CD4-positive, alpha-beta T cell treated with Interleukin-12 subunit alpha and Interleukin-12 subunit beta, for 1 hour (primary cell): ENCODE data around the gene TBRG4.

Source experiments
- DNase-seq: peaks from one replicate; pipeline ENCODE4 v3.0.0-alpha.2; 2020

TBRG4 gene

GRCh38 chr7:45073031-45073785, 38.3 kb downstream of the TBRG4 start:
- no peak for DNase-seq

DNA sequence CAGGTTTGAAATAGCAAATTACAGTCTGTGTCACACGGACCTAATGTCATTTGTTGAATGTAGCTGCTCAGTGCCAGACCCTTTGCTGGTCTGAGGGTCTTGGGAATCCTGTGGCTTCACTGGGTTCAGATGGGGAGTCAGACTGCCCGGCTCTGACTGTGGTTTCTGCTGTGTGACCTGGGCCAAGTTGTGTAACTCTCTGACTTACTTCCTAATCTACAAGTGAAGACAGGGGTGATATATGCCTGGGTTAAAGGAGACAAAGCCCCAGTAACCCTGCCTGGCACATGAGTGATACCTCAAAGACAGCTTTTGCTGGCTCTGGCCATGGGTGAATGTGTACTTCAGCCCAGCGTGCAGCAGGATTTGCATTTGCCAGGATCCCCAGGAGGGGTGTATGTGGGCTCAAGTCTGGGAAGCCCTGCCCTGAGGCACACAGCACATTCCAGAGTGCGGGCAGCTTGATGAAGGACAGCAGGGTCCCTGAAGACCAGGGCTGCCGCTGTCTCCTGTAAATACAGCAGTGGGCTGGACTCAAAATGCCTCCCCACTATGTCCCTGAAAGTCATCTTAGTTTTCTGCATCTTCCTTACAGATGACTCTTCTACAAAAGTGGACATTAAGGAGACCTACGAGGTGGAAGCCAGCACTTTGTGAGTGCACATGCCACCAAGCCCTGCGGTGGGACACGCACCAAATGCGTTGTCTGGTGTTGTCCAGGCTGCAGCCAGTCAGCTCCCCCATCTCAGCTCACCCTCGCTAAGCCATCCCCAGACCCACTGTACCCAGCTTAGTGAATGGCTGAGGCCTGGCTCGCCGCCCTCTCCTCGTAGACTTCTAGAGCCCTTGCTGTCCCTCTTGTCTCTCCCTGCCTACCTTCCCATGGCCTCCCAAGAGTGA, 39.1 kb downstream of the TBRG4 start:
- no peak for DNase-seq

DNA sequence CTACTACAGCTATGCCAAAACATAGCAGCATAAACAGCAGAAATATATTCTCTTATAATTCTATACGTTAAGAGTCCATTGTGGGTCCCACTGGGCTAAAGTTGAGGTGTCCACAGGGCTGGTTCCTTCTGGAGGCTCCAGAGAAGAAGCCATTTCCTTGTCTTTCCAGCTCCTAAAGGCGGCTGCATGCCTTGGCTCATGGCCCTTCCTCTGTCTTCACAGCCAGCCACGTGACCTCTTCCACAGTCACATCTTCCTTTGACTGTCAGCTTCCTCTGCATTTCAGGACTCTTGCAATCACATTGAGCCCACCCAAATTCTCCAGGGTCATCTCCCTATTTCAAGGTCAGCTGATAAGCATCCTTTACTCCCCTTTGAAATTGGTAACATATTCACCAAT, 40.0 kb downstream of the TBRG4 start:
- DNase-seq, result no peak

DNA sequence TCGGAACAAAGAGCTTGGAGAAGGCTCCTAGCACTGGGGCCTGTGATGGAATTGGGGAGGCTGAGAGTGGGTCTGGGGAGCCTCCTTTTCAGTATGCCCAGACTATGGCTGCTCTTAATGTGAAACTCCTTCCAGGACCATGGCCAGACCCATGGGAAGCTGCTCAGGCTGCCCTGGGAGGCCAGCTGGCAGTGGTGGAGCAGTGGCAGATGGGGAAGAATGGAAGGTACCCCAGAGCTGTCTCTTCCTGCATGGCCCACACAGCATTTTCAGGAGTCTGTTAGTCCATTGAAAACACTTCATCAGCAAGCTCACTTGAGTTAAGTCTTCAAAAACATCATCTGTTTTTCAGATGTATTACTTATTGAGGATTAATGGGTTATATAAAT, 41.2 kb downstream of the TBRG4 start:
- no peak for DNase-seq

DNA sequence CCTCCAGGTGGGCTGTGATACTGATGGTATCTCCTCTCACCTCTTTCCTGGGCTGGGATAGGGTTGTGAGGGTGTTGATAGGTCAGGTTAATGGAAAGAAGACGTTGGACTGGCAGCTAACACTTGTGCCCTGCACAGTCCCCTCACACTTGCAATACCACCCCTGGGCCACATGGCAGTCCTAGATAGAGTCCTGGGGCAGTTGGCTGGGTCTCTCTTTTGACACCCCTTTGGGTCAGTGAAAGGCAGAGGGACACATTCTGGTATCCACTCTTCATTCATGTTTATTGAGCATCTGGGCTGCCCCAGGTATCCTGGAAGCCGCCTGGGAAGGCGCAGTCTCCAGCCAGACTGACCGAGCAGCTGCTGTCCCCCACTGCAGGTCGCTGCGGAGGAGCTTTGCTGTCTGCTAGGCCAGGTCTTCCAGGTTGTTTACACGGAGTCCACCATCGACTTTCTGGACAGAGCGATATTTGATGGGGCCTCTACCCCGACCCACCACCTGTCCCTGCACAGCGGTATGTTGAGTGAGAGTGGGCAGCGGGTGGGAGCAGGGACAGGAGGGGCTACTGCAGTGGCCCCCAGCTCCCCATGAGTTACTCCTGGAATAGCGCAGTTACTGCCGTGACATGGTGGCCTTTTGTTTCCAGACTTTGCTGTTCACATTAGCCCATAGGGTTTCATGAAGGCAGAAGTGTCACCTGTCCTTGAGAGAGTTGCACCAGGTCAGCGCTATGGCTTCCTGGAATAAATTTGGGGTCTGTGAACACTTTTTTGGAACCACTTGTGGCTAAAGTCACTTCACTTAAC, 41.8 kb downstream of the TBRG4 start:
- DNase-seq, result no peak

DNA sequence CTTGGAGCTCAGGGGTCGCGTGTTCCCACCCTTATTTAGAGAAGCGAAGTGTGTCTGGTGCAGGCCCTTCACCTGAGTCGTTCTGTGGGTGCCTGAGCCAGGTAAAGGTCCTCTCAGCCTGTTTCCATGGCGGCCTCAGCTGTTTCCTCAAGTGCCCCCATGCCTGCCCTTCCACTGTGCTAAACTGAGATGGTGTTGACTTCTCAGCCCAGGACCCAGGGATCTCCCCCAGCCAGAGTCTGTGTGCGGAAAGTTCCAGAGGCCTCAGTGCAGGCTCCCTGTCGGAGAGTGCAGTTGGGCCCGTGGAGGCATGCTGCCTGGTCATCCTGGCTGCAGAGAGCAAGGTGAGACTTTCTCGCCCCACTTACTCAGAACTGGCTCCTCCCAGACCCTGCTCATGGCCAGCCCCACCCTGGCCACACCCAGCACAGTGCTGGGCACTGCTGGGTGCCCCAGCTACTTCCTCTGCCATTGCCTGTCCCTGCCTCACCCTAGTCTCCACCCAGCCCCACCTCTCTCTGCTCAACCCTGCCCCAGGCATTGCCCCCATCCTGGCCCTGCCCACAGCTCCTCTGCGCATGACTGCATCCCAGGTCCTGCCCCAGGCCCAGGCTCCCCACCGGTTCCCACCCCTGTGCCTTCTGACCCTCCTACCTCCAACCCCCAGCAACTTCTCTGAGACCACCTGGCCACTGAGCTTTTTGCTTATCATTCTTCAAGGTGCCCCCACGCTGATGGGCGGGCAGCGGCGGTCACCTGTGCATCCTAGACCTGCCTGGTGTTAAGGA, 43.1 kb downstream of the TBRG4 start:
- no peak for DNase-seq

DNA sequence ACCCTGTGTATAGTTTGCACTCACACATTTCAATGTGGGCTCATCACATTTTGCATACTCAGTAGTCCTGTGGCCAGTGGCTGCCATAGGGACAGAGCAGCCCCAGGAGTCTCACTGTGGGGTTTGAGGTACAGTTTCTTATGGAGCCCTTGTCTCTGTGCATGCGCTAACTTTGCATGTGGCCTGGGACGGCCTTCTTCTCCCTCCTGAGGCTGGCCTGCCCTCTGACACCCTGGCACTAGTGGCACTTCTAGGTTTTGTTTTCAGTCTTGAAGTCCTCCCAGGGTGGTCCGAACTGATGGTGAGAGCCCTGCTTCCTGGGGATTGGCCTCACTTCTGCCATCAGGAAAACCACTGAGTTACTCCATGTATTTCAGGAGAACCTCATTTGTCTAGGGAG, 43.9 kb downstream of the TBRG4 start:
- no peak for DNase-seq

- DNase-seq, result no peak
These were observed 45.1 kb downstream of the TBRG4 start for GRCh38 chr7:45066409-45066808.

DNA sequence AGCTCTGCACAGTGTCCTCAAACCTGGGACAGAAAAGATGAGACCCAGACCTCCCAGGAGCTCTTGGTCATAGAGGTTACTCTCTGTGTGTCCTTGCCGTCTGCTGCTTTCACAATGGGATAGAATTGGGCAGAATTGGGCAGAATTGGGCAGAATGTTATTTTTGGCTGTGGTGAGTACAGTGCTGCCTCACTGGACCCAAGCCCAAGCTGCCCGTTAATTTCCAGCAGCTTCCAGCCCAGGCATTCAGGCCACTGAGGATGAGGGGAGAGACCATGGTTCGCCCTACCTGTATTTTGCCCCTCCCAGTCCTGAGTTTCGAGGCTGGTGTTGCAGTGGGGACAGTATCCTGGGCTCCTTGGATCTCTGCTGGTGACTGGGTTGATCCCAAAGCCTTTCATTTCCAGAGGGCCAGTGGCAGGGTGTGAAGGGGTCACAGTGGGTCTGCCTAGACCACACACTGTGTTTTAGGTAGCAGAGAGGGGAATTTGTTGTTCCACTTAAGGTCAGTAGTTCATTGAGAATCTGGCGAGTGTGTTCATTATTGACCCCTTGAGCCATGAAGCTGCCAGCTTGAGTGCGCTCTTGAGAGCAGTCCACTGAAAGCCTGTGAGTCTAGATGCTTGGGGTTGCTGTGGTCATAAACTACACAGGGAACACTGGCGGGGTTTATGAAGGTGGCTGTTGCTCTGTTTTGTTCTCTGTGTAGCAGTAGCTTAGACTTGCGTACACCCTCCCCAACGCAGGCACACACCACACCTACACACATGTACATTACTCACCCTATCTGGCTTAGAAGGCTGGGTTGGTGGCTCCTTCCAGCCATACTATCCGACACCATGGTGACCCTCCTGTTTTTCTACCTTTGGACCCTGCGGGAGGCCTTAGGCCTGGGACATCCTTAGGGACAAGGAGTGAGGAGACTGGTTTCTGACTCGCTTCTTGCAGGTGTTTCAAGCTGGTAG, 46.2 kb downstream of the TBRG4 start:
- DNase-seq, result no peak

GRCh38 chr7:45064047-45064725, 47.3 kb downstream of the TBRG4 start:
- no peak for DNase-seq

- no peak for DNase-seq
These were observed 49.6 kb downstream of the TBRG4 start for GRCh38 chr7:45061806-45062425.

DNA sequence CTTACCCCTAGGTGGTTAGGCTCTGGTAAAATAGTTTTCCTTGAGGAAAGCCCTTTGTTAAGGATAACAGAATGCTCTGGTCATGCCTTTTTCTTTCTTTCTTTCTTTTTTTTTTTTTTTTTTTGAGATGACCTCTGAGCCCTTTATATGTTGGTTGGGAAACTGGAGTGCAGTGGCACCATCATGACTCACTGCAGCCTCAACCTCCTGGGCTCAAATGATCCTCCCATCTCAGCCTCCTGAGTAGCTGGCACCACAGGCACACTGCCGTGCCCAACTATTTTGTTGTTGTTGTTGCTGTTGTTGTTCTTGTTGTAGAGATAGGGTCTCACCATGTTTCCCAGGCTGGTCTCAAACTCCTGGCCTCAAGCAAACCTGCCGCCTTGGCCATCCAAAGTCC, 50.1 kb downstream of the TBRG4 start:
- DNase-seq, result no peak

DNA sequence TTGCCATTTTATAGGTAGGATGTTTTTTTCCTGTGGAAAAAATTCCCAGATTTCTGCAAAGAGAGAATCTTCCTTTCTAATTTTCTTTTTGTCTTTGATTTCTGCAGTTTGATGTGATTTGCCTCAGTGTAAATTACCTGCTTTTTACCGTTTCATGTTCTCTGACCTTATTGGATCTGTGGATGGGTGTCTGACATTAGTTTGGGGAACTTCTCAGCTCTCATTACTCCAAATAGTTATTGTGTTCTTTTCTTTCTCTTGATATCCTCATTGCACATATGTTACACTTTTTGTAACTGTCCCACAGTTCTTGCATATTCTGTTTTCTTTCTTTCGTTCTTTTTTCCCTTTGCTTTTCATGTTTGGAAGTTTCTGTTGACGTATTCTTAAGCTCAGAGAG, 51.2 kb downstream of the TBRG4 start:
- DNase-seq, result no peak

- no peak for DNase-seq
These were observed 53.6 kb downstream of the TBRG4 start for GRCh38 chr7:45057878-45058277.

- no peak for DNase-seq
These were observed 55.8 kb downstream of the TBRG4 start for GRCh38 chr7:45055594-45056219.

DNA sequence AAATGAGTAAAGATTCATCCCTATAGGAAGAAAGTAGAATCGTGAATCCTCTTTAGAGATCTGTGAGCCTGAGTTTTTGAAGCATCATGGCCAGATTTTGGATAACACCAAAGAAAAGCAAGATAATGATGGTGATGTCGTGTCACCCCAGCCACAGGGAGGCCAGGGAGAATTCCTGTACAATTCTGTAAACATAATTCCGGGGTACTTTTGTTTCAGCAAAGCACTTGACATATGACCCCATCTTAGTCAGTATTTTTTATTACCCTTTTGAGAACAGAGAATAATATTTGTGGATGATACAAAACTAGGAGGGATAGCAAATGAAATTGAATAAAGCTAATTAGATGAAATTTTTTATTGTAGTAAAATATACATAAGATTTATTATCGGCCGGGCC, 56.5 kb downstream of the TBRG4 start:
- DNase-seq, result no peak

DNA sequence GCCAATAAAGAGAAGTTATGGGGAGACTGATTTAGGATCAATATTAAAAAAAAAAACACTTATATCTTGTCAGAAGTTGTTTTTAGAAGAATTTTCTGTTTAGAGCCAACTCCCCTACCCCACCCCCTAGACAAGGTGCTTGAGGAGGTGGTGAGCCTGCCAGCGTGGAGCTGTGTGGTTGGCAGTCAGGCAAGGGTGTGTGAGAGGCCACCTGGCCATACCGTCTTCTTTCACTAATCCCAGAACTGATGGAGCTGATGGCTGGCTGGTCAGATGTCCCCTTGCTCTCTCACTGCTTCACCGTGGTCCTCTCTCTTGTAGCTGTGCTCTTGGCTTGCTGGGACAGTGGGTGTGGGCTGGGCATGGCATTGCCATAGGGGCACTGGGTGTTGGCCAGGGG, 57.1 kb downstream of the TBRG4 start:
- no peak for DNase-seq

- no peak for DNase-seq
These were observed 57.6 kb downstream of the TBRG4 start for GRCh38 chr7:45053941-45054340.

DNA sequence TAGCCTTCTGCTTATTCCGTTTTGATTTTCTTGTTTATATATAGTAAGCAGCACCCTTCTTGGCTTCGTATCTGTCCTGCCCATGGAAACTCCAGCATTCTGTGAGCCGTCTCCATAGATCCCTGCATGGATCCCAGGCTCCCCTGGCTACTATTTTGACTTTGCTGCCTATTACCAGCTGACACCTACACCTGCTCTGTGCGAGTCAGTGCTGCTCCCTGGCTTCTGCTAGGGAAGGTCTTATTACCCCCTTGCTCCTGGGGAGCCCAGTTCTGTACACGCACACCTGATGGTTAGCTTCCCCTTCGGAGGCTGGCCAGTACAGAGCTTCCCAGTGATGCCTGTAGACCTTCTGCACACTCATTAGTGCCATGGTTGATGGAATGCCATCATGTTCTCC, 58.1 kb downstream of the TBRG4 start:
- no peak for DNase-seq

- DNase-seq, result no peak
These were observed 59.5 kb downstream of the TBRG4 start for GRCh38 chr7:45052011-45052410.
